OCI-LY7 (cell line): ENCODE results near the gene LY6G6D. TPM values are rescaled to one million over a fixed set of nuclear protein-coding genes. Genes with fewer than 3 reads are reported as not detected.
A peak's percentile ranks its signal among the peaks of the same experiment; 100 is the strongest.

ENCODE experiments used
- BruUV-seq: library from RNA; stranded (reverse); fragments of 400-500 nt; replicated peaks from 2 replicates; lab custom pipeline; 2021; lab: Mats Ljungman, UMichigan
- CTCF ChIA-PET: fragments of 300-600 bp; sonication (Branson Sonifier 250); formaldehyde crosslinking; loops from one replicate; lab custom pipeline; 2022; ENCODE audit warnings: antibody characterized with exemption; ENCODE audit not compliant: unreplicated experiment; lab: Charles Lee
- POLR2A ChIA-PET: fragments of 300-600 bp; sonication (Branson Sonifier 250); formaldehyde crosslinking; loops from one replicate; lab custom pipeline; 2022; ENCODE audit warnings: antibody characterized with exemption; lab: Charles Lee
- DNase-seq: peaks from one replicate; pipeline ENCODE4 v3.0.0-alpha.2; 2015; ENCODE audit warnings: low spot score
- H2AFZ ChIP-seq: fragments of 200-600 bp; sonication (generic), shearing (Covaris generic); 2 replicates; pipeline ENCODE4 v1.6.1; 2014; ENCODE audit warnings: mild to moderate bottlenecking, antibody characterized with exemption, low read length, moderate library complexity
- H3K27ac ChIP-seq: fragments of 200-600 bp; sonication (generic); 2 replicates; pipeline ENCODE4 v1.5.1; 2014; ENCODE audit warnings: mixed run types, low read depth, mild to moderate bottlenecking, moderate library complexity, low read length, inconsistent platforms; ENCODE audit not compliant: poor library complexity, severe bottlenecking
- H3K36me3 ChIP-seq: fragments of 200-600 bp; sonication (generic); 2 replicates; pipeline ENCODE4 v1.6.1; 2014; ENCODE audit warnings: mild to moderate bottlenecking, antibody characterized with exemption, low read length, moderate library complexity, mixed read lengths; ENCODE audit not compliant: insufficient read depth
- H3K4me1 ChIP-seq: fragments of 200-600 bp; sonication (generic); 2 replicates; pipeline ENCODE4 v1.5.1; 2014; ENCODE audit warnings: mild to moderate bottlenecking, low read length; ENCODE audit not compliant: insufficient read depth, poor library complexity, severe bottlenecking
- H3K4me2 ChIP-seq: fragments of 200-600 bp; sonication (generic); 2 replicates; pipeline ENCODE4 v1.6.1; 2014; ENCODE audit warnings: mild to moderate bottlenecking, low read length
- H3K4me3 ChIP-seq: fragments of 200-600 bp; sonication (generic); 2 replicates; pipeline ENCODE4 v1.5.1; 2014; ENCODE audit warnings: mild to moderate bottlenecking, low read depth, low read length; ENCODE audit not compliant: poor library complexity, severe bottlenecking
- H3K79me2 ChIP-seq: fragments of 200-600 bp; sonication (generic); 2 replicates; pipeline ENCODE4 v1.6.1; 2016; ENCODE audit warnings: low read depth, mild to moderate bottlenecking, low read length, moderate library complexity, mixed read lengths; ENCODE audit not compliant: insufficient read depth
- H3K9me2 ChIP-seq: fragments of 200-600 bp; sonication (generic); 2 replicates; pipeline ENCODE4 v1.6.1; 2016; ENCODE audit warnings: mild to moderate bottlenecking, low read length, mixed read lengths; ENCODE audit not compliant: insufficient read depth
- H3K9me3 ChIP-seq: fragments of 200-600 bp; sonication (generic); 2 replicates; pipeline ENCODE4 v1.6.1; 2014; ENCODE audit warnings: mild to moderate bottlenecking, mixed run types, low read length, mixed read lengths
- H4K20me1 ChIP-seq: fragments of 200-600 bp; sonication (generic); 2 replicates; pipeline ENCODE4 v1.6.1; 2014; ENCODE audit warnings: mild to moderate bottlenecking, antibody characterized with exemption, low read length, moderate library complexity, mixed read lengths; ENCODE audit not compliant: insufficient read depth
- EZH2phosphoT487 ChIP-seq: fragments of 200-600 bp; sonication (generic); IDR thresholded peaks from 2 replicates; pipeline ENCODE4 v1.6.1; 2018; ENCODE audit warnings: low read depth, borderline replicate concordance, mild to moderate bottlenecking, mixed run types, antibody characterized with exemption, low read length, moderate library complexity, mixed read lengths
- intact Hi-C: fragments of 100-400 bp; cut with micrococcal nuclease; formaldehyde crosslinking; loops from one replicate; pipeline ENCODE4 v1.10.0; 2022; ENCODE audit not compliant: unreplicated experiment
- total RNA-seq, 2 experiments: library from RNA; depleted of rRNA in 1 of 2; stranded (reverse); fragments of >200 nt in 1 of 2; shearing (Covaris generic) in 1 of 2; gene quantifications; 2 replicates each; pipeline ENCODE4 v1.2.3, GENCODE V29; 2014 to 2022
- TF ChIP-seq, protein P1 (sequence below): fragments of 200-600 bp; sonication (generic); conservative IDR thresholded peaks from 2 replicates; pipeline ENCODE4 v1.5.1; 2014; ENCODE audit warnings: mild to moderate bottlenecking, antibody characterized with exemption, low read length, moderate library complexity, mixed read lengths

Gene LY6G6D
- total RNA-seq, 2 experiments from 2014 or later = not detected

DNA sequence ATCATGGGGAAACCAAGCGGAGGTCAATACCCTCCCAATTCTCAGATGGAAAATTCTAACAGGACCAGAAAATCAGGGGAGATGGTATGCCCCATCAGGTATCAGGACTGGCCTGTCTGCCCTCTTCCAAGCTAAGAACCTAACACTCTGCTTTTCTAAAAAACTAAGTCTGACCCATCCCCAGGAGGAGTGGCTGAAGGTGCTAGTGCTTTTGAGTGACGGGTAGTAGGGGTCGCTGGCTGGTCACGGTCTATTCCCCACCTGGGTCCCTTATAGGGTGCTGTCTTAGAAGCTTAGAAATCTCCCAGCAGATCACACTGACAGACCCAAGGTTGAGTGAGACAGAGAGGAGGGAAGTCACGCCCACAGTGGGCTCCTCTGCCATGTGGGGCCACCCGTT is 21.6 kb upstream of the LY6G6D start:
- Histone ChIP-seq H3K4me3 (no peak overlapping the region), H3K27ac (no peak overlapping the region), H3K4me1 (peaks cover 12% of the 10 kb centered on the region), H3K9me2 (no peaks in the 10 kb centered on the region), H4K20me1 (no peaks in the 10 kb centered on the region), H3K36me3 (peaks cover 71% of the 10 kb centered on the region), H2AFZ (no peak overlapping the region), H3K79me2 (no peaks in the 10 kb centered on the region), H3K4me2 (no peak overlapping the region), H3K9me3 (no peaks in the 10 kb centered on the region)
- POLR2A ChIA-PET = interaction anchor here (0.6 kb wide), 1 partner anchor 21 kb away, joined by 3 read pairs; no protein-coding TSS in a partner anchor
- intact Hi-C loops = no loop called here
- no peak for DNase-seq
- TF ChIP-seq, protein P1, sequence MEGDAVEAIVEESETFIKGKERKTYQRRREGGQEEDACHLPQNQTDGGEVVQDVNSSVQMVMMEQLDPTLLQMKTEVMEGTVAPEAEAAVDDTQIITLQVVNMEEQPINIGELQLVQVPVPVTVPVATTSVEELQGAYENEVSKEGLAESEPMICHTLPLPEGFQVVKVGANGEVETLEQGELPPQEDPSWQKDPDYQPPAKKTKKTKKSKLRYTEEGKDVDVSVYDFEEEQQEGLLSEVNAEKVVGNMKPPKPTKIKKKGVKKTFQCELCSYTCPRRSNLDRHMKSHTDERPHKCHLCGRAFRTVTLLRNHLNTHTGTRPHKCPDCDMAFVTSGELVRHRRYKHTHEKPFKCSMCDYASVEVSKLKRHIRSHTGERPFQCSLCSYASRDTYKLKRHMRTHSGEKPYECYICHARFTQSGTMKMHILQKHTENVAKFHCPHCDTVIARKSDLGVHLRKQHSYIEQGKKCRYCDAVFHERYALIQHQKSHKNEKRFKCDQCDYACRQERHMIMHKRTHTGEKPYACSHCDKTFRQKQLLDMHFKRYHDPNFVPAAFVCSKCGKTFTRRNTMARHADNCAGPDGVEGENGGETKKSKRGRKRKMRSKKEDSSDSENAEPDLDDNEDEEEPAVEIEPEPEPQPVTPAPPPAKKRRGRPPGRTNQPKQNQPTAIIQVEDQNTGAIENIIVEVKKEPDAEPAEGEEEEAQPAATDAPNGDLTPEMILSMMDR = no peak
- TF ChIP-seq EZH2phosphoT487 = no peak
- no TSS peak for BruUV-seq
- CTCF ChIA-PET = interaction anchor here (0.6 kb wide), 1 partner anchor 356 kb away, joined by 3 read pairs; no protein-coding TSS in a partner anchor

DNA sequence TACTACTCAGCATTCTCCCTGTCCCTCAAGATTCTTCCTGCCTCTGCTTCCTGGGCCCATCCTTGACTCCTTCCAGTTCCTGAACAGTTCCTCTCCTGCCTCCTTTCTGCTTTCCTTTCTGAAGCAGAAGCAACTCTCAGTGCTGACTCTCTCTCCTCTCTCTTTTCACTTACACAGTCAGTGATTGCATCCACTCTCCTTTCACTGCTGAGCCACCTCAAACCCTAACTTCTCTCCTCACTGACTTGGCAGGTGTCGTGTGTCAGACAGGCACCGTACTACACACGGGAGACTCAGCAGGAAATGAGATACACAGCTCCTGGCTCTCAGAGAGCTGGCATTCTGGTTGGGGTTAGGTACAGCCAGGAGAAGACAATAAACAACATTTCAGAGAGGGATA is 17.6 kb upstream of the LY6G6D start:
- Histone ChIP-seq H3K27ac (no peak overlapping the region), H2AFZ (no peak overlapping the region), H3K36me3 (peaks cover 51% of the 10 kb centered on the region), H3K4me3 (no peak overlapping the region), H4K20me1 (no peaks in the 10 kb centered on the region), H3K9me2 (no peaks in the 10 kb centered on the region), H3K4me2 (no peak overlapping the region), H3K4me1 (peaks cover 15% of the 10 kb centered on the region), H3K9me3 (no peaks in the 10 kb centered on the region), H3K79me2 (peaks cover 11% of the 10 kb centered on the region; the same call in 1 of the 2 replicates)
- POLR2A ChIA-PET = no interaction called here
- intact Hi-C loops = no loop called here
- TF ChIP-seq, protein P1 = no peak
- CTCF ChIA-PET = no interaction called here
- no peak for DNase-seq
- BruUV-seq = no TSS peak

DNA sequence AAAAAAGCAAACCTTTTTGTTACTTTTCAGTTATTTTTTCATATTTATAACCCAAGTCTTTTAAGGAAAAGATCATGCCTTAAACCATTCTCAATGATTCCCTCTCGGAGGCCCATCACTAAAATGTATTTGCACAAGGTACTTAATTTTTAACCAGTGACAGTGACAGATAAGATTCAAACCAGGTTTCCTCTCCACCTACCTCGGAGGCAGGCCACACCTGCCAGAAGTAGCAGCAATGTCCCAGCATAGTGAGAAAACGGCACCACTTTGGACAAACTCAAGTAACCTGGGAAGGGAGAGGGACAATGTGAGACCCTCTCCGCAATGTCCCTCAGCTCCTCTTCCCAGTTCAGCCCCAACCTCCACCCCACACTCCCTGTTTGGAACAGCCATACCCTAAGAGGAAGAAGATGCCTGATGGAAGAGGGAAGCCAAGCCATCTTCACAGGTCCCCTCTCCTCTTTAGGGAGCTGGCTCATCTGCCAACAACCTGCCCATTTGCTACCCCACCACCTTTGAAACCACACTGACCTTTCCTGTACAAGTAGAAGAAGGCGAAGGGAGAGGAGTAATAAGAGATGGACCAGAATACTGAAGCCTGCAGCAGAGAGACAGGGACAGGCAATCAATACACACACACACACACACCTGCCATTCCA is 14.3 kb upstream of the LY6G6D start:
- no TSS peak for BruUV-seq
- Histone ChIP-seq H3K4me1 (peaks cover 20% of the 10 kb centered on the region), H3K4me2 (peak overlapping the region; percentile 98), H4K20me1 (no peaks in the 10 kb centered on the region), H3K36me3 (peaks cover 27% of the 10 kb centered on the region), H3K79me2 (peaks cover 14% of the 10 kb centered on the region; the same call in 1 of the 2 replicates), H3K27ac (no peak overlapping the region), H3K9me2 (no peaks in the 10 kb centered on the region), H3K4me3 (no peak overlapping the region), H2AFZ (no peak overlapping the region), H3K9me3 (no peaks in the 10 kb centered on the region)
- ChIA-PET POLR2A (interaction anchor here (1.2 kb wide), 1 partner anchor 86 kb away, joined by 3 read pairs; no protein-coding TSS in a partner anchor), CTCF (no interaction called here)
- no peak for DNase-seq
- TF ChIP-seq EZH2phosphoT487 = no peak
- TF ChIP-seq, protein P1 = no peak
- intact Hi-C loops = loop anchor here (10.0 kb wide), 1 partner anchor 254 kb away; the partner anchor contains the start of genes NELFE and SKIC2
